Naive thymus-derived CD4-positive, alpha-beta T cell (primary cell): ENCODE results near the gene CAMTA1. TPM values are rescaled to one million over a fixed set of nuclear protein-coding genes. Genes with fewer than 3 reads are reported as not detected.

ENCODE experiments used
- ATAC-seq: fragments of 150-1000 bp; cut with Tn5 transposase; 2 replicates; pipeline ENCODE4 v1.10.0; 2021; ENCODE audit warnings: mild to moderate bottlenecking, moderate library complexity
- CTCF ChIA-PET: fragments of 350-600 bp; sonication (Branson Sonifier 250); formaldehyde crosslinking; loops from one replicate; lab custom pipeline; 2021; ENCODE audit warnings: antibody characterized with exemption; lab: Charles Lee
- POLR2A ChIA-PET: fragments of 350-600 bp; sonication (Branson Sonifier 250); formaldehyde crosslinking; loops from one replicate; lab custom pipeline; 2021; ENCODE audit warnings: antibody characterized with exemption, inconsistent platforms; lab: Charles Lee
- DNase-seq, 9 donors: peaks; one replicate each; pipeline versions ENCODE4 v3.0.0 to v3.0.0-alpha.2; 2020 to 2022; ENCODE audit warnings: mixed read lengths in 1 of 9
- H3K27ac ChIP-seq: one replicate; pipeline ENCODE4 v1.7.0; 2013; ENCODE audit warnings: mild to moderate bottlenecking, low read depth, low read length, moderate library complexity
- H3K27me3 ChIP-seq, 2 donors: one replicate each; pipeline ENCODE4 v1.7.0; 2013; ENCODE audit warnings: low read length in 2 of 2, mild to moderate bottlenecking in 2 of 2, moderate library complexity in 2 of 2; ENCODE audit not compliant: control insufficient read depth in 2 of 2, insufficient read depth in 2 of 2
- H3K36me3 ChIP-seq, 3 experiments: 1 replicate in 2 of 3; 2 replicates in 1 of 3; pipeline ENCODE4 v1.7.0; 2013; ENCODE audit warnings: low read length in 3 of 3, mild to moderate bottlenecking in 3 of 3, moderate library complexity in 1 of 3; ENCODE audit not compliant: insufficient read depth in 3 of 3, control insufficient read depth in 2 of 3
- H3K4me1 ChIP-seq, 2 donors: one replicate each; pipeline ENCODE4 v1.7.0; 2013; ENCODE audit warnings: low read length in 2 of 2, mild to moderate bottlenecking in 2 of 2, moderate library complexity in 1 of 2; ENCODE audit not compliant: control insufficient read depth in 2 of 2, insufficient read depth in 2 of 2
- H3K4me3 ChIP-seq: 2 replicates; pipeline ENCODE4 v1.7.0; 2013; ENCODE audit warnings: mild to moderate bottlenecking, low read length
- H3K9me3 ChIP-seq, 3 experiments: 1 replicate in 2 of 3; 2 replicates in 1 of 3; pipeline ENCODE4 v1.7.0; 2013; ENCODE audit warnings: low read length in 3 of 3; ENCODE audit not compliant: control insufficient read depth in 2 of 3
- H3K27ac Mint-ChIP-seq, 9 donors: one replicate each; pipeline ENCODE4 v1.8.0; 2020 to 2022; ENCODE audit warnings: mixed read lengths in 9 of 9, mild to moderate bottlenecking in 8 of 9, moderate library complexity in 5 of 9, inconsistent platforms in 2 of 9
- H3K27me3 Mint-ChIP-seq, 5 donors: one replicate each; pipeline ENCODE4 v1.8.0; 2021 to 2022; ENCODE audit warnings: mixed read lengths in 5 of 5, mild to moderate bottlenecking in 1 of 5
- H3K36me3 Mint-ChIP-seq, 5 donors: one replicate each; pipeline ENCODE4 v1.8.0; 2020 to 2022; ENCODE audit warnings: mixed read lengths in 5 of 5, mild to moderate bottlenecking in 3 of 5, inconsistent platforms in 1 of 5
- H3K4me1 Mint-ChIP-seq, 7 donors: one replicate each; pipeline ENCODE4 v1.8.0; 2020 to 2022; ENCODE audit warnings: mixed read lengths in 7 of 7, mild to moderate bottlenecking in 3 of 7, inconsistent platforms in 1 of 7
- H3K4me3 Mint-ChIP-seq, 10 donors: one replicate each; pipeline ENCODE4 v1.8.0; 2020 to 2022; ENCODE audit warnings: mild to moderate bottlenecking in 10 of 10, mixed read lengths in 10 of 10, moderate library complexity in 6 of 10, inconsistent platforms in 2 of 10
- H3K9me3 Mint-ChIP-seq, 11 donors: one replicate each; pipeline ENCODE4 v1.8.0; 2020 to 2022; ENCODE audit warnings: mixed read lengths in 11 of 11, mild to moderate bottlenecking in 4 of 11, inconsistent platforms in 1 of 11, moderate library complexity in 1 of 11
- intact Hi-C, 2 donors: fragments of 100-400 bp; cut with micrococcal nuclease; formaldehyde crosslinking; loops; one replicate each; pipeline ENCODE4 v1.15.1; 2023
- polyA plus RNA-seq, 2 donors: library from polyadenylated mRNA; unstranded; fragments of 300-500 nt; fragmentation: Illumina TruSeq; gene quantifications; one replicate each; pipeline ENCODE4 v1.2.3, GENCODE V29; 2021
- total RNA-seq, 6 experiments: library from RNA in 5 of 6; stranded (reverse) in 5 of 6; gene quantifications; 1 replicate in 5 of 6; 2 replicates in 1 of 6; pipeline ENCODE4 v1.2.3 and lab custom pipeline; 2021 to 2026

Gene CAMTA1
- total and polyA plus RNA-seq, 7 experiments from 2014 or later = 38.1 to 68.6 (median 42.6) TPM

DNA sequence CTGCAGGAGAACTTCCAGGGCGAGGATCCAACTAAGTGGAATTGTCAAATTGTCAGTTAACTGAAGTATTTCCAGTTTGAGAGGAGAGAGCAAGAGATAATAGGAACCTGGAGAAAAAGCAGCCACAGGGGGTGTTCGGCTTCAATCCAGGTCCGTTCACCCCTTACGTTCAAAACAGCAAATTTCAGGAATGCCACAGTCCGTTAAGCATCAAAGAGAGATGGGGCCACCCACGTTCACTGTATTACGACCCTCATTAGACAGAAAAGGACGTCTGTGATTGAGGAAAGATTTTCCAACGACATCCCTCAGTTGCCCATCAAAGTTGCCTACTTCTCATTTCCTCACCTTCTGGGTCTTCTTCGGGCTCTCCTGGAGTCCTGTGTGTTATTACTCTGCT is 563.3 kb downstream of the CAMTA1 start:
- Histone ChIP-seq H3K27ac (no peak overlapping the region), H3K4me3 (no peak overlapping the region), H3K4me1 (no peaks in the 10 kb centered on the region), H3K36me3 (no peaks in the 10 kb centered on the region), H3K27me3 (no peaks in the 10 kb centered on the region), H3K9me3 (no peaks in the 10 kb centered on the region)
- no peaks in the 10 kb centered on the region for H3K36me3 Mint-ChIP-seq
- no peaks in the 10 kb centered on the region for H3K4me1 Mint-ChIP-seq
- no peak overlapping the region for H3K4me3 Mint-ChIP-seq
- ChIA-PET CTCF (no interaction called here), POLR2A (no interaction called here)
- no peak overlapping the region for H3K27ac Mint-ChIP-seq
- ATAC-seq (no peak), DNase-seq (no peak)
- intact Hi-C loops = no loop called here
- no peaks in the 10 kb centered on the region for H3K9me3 Mint-ChIP-seq
- H3K27me3 Mint-ChIP-seq = peaks cover 0 to 7% (median 0%) of the 10 kb centered on the region in 5 donors

GRCh38 chr1:7350804-7351203 is 565.5 kb downstream of the CAMTA1 start:
- no peak overlapping the region for H3K27ac ChIP-seq
- Mint-ChIP-seq H3K27ac (no peak overlapping the region), H3K9me3 (peaks cover 0 to 10% (median 1%) of the 10 kb centered on the region in 11 donors), H3K36me3 (peaks cover 0 to 3% (median 0%) of the 10 kb centered on the region in 5 donors), H3K4me3 (no peak overlapping the region), H3K4me1 (no peaks in the 10 kb centered on the region), H3K27me3 (peaks cover 0 to 11% (median 2%) of the 10 kb centered on the region in 5 donors)
- no peaks in the 10 kb centered on the region for H3K4me1 ChIP-seq
- CTCF ChIA-PET = no interaction called here
- H3K9me3 ChIP-seq = no peaks in the 10 kb centered on the region
- no peak overlapping the region for H3K4me3 ChIP-seq
- intact Hi-C loops = no loop called here
- DNase-seq (no peak), ATAC-seq (no peak)
- H3K27me3 ChIP-seq = no peaks in the 10 kb centered on the region
- POLR2A ChIA-PET = no interaction called here
- no peaks in the 10 kb centered on the region for H3K36me3 ChIP-seq

GRCh38 chr1:7351649-7352048 is 566.4 kb downstream of the CAMTA1 start:
- Mint-ChIP-seq H3K4me3 (no peak overlapping the region), H3K36me3 (peaks cover 0 to 3% (median 0%) of the 10 kb centered on the region in 5 donors), H3K27me3 (peaks cover 0 to 11% (median 3%) of the 10 kb centered on the region in 5 donors), H3K27ac (no peak overlapping the region), H3K4me1 (no peaks in the 10 kb centered on the region), H3K9me3 (peaks cover 0 to 10% (median 1%) of the 10 kb centered on the region in 11 donors)
- ATAC-seq (no peak), DNase-seq (no peak)
- POLR2A ChIA-PET = no interaction called here
- intact Hi-C loops = no loop called here
- no peaks in the 10 kb centered on the region for H3K9me3 ChIP-seq
- H3K27me3 ChIP-seq = no peaks in the 10 kb centered on the region
- no peak overlapping the region for H3K27ac ChIP-seq
- H3K4me1 ChIP-seq = no peaks in the 10 kb centered on the region
- no peaks in the 10 kb centered on the region for H3K36me3 ChIP-seq
- no peak overlapping the region for H3K4me3 ChIP-seq
- CTCF ChIA-PET = no interaction called here

DNA sequence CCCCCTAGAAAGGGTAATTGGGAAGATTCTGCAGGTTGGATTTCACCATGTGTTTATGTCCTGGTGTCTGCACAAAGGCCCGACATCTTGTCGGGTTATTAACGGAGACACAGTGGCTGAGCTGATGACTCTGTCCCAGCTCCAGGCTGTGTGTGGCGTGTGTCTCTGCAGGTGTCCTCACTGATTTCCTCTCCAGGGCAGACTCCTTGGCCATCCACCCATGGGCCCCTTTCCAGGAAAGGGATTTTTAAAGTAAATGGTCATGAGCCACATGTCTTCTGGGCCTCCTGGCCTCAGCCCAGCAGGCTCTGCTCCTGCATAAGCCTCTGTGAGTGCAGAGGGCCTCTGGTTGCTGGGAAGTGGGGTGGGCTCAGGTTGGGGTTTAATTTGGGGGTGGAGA is 567.1 kb downstream of the CAMTA1 start:
- no peaks in the 10 kb centered on the region for H3K9me3 ChIP-seq
- H3K27me3 ChIP-seq = no peaks in the 10 kb centered on the region
- Mint-ChIP-seq H3K4me3 (no peak overlapping the region), H3K27ac (no peak overlapping the region), H3K36me3 (peaks cover 0 to 3% (median 0%) of the 10 kb centered on the region in 5 donors), H3K9me3 (peaks cover 0 to 10% (median 1%) of the 10 kb centered on the region in 11 donors), H3K4me1 (no peaks in the 10 kb centered on the region), H3K27me3 (peaks cover 0 to 11% (median 3%) of the 10 kb centered on the region in 5 donors)
- POLR2A ChIA-PET = no interaction called here
- no peak overlapping the region for H3K27ac ChIP-seq
- H3K4me3 ChIP-seq = no peak overlapping the region
- CTCF ChIA-PET = no interaction called here
- ATAC-seq = no peak
- intact Hi-C loops = no loop called here
- DNase-seq = no peak
- H3K4me1 ChIP-seq = no peaks in the 10 kb centered on the region
- H3K36me3 ChIP-seq = no peaks in the 10 kb centered on the region

DNA sequence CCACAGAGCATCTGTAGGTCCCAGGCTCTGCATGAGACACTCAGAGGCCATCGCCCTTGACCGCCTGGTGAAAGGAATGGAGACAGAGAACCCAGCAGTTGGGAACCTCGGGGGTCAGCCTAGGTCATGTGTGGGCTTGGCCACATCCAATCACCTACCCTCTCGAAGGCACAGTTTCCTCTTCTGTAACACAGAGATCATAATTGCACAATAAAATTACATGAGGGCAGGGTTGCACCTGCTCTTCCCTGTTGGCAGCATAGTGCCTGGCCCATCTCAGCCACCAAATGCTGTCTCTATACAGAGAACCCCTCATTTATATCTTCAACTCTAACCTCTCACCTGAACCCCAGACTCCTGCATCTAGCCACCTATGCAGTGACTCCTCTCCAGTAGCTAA is 567.7 kb downstream of the CAMTA1 start:
- Mint-ChIP-seq H3K36me3 (peaks cover 0 to 3% (median 0%) of the 10 kb centered on the region in 5 donors), H3K27ac (no peak overlapping the region), H3K4me1 (no peaks in the 10 kb centered on the region), H3K4me3 (no peak overlapping the region), H3K27me3 (peaks cover 0 to 11% (median 3%) of the 10 kb centered on the region in 5 donors), H3K9me3 (peaks cover 0 to 10% (median 1%) of the 10 kb centered on the region in 11 donors)
- ChIA-PET POLR2A (no interaction called here), CTCF (no interaction called here)
- Histone ChIP-seq H3K4me1 (no peaks in the 10 kb centered on the region), H3K9me3 (no peaks in the 10 kb centered on the region), H3K27me3 (no peaks in the 10 kb centered on the region), H3K36me3 (no peaks in the 10 kb centered on the region), H3K27ac (no peak overlapping the region), H3K4me3 (no peak overlapping the region)
- no peak for ATAC-seq
- DNase-seq = no peak
- intact Hi-C loops = no loop called here

- ChIA-PET POLR2A (no interaction called here), CTCF (no interaction called here)
- no peak overlapping the region for H3K27ac Mint-ChIP-seq
- H3K36me3 ChIP-seq = no peaks in the 10 kb centered on the region
- no peaks in the 10 kb centered on the region for H3K27me3 ChIP-seq
- DNase-seq (no peak), ATAC-seq (no peak)
- no peak overlapping the region for H3K4me3 ChIP-seq
- H3K9me3 Mint-ChIP-seq = peaks cover 0 to 10% (median 1%) of the 10 kb centered on the region in 11 donors
- no peaks in the 10 kb centered on the region for H3K4me1 Mint-ChIP-seq
- H3K9me3 ChIP-seq = no peaks in the 10 kb centered on the region
- intact Hi-C loops = no loop called here
- peaks cover 0 to 3% (median 0%) of the 10 kb centered on the region in 5 donors for H3K36me3 Mint-ChIP-seq
- no peak overlapping the region for H3K4me3 Mint-ChIP-seq
- H3K27ac ChIP-seq = no peak overlapping the region
- H3K27me3 Mint-ChIP-seq = peaks cover 0 to 6% (median 3%) of the 10 kb centered on the region in 5 donors
- no peaks in the 10 kb centered on the region for H3K4me1 ChIP-seq
Measured at GRCh38 chr1:7355646-7356045, 570.4 kb downstream of the CAMTA1 start.

GRCh38 chr1:7356079-7356478 is 570.8 kb downstream of the CAMTA1 start:
- Mint-ChIP-seq H3K27me3 (peaks cover 0 to 6% (median 6%) of the 10 kb centered on the region in 5 donors), H3K4me3 (no peak overlapping the region), H3K4me1 (no peaks in the 10 kb centered on the region), H3K9me3 (peaks cover 0 to 10% (median 1%) of the 10 kb centered on the region in 11 donors), H3K27ac (no peak overlapping the region), H3K36me3 (peaks cover 0 to 3% (median 0%) of the 10 kb centered on the region in 5 donors)
- Histone ChIP-seq H3K4me3 (no peak overlapping the region), H3K4me1 (no peaks in the 10 kb centered on the region), H3K9me3 (no peaks in the 10 kb centered on the region), H3K36me3 (no peaks in the 10 kb centered on the region), H3K27me3 (no peaks in the 10 kb centered on the region), H3K27ac (no peak overlapping the region)
- ChIA-PET CTCF (no interaction called here), POLR2A (no interaction called here)
- ATAC-seq (no peak), DNase-seq (no peak)
- intact Hi-C loops = no loop called here
